ENCODE data around the gene ARHGAP26.

- no peak for TF ChIP-seq CTCF (IDR thresholded peaks at IDR 0.05)
- no peak for TF ChIP-seq POLR2A (IDR thresholded peaks at IDR 0.05; ENCODE audit: low read depth)
Measured at GRCh38 chr5:142832263-142832662, 62.1 kb downstream of the ARHGAP26 start.
